GM18868 (cell line): ENCODE data around the gene NPTX2.

Experiments
- ATAC-seq: cut with Tn5 transposase; IDR thresholded peaks from one replicate; pipeline ENCODE4 v1.9.1; 2021; ENCODE audit warnings: mild to moderate bottlenecking, moderate library complexity; ENCODE audit not compliant: unreplicated experiment

NPTX2 gene

GRCh38 chr7:98617960-98618418 is 904 bp downstream of the NPTX2 start:
- ATAC-seq, result no peak

DNA sequence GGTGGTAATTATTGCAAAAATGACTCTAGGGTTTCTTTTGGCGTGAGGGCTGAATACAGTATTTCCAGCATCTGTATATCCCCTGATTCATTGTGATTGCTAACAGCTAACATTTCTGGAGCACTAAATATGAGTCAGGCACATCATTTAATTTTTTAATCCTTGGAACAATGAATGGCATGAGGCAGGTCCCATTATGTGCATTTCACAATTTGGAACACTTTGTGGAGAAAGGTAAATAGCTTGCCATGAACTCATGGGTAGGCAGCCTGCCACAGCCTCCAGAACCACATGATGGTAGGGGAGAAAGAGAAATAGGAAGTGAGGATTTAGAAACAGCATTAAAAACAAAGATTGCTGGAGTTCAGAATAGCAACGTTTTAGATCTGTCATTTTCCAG is 1.7 kb downstream of the NPTX2 start:
- ATAC-seq, result no peak

GRCh38 chr7:98619450-98620321 is 2.6 kb downstream of the NPTX2 start:
- no peak for ATAC-seq

GRCh38 chr7:98621573-98622482 is 4.7 kb downstream of the NPTX2 start:
- ATAC-seq, result no peak

GRCh38 chr7:98622926-98623325 is 5.8 kb downstream of the NPTX2 start:
- ATAC-seq, result no peak

DNA sequence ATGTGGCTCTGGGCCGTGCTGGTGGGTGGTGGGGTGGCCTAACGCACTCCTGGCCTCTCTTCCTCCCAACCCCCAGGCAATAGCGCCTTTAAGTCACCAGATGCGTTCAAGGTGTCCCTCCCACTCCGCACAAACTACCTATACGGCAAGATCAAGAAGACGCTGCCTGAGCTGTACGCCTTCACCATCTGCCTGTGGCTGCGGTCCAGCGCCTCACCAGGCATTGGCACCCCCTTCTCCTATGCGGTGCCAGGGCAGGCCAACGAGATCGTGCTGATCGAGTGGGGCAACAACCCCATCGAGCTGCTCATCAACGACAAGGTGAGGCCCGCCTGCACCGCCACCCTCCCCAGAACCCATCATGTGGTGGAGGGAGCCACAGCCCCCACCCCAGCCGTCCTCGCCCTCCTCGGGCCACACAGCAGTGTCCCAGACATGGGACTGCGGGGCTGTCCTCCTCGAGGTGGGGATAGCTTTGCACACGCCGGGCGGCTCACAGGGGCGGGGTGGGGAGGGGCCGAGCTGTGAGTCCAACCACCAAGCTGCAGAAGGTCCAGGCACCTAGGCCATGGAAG is 7.8 kb downstream of the NPTX2 start:
- no peak for ATAC-seq

DNA sequence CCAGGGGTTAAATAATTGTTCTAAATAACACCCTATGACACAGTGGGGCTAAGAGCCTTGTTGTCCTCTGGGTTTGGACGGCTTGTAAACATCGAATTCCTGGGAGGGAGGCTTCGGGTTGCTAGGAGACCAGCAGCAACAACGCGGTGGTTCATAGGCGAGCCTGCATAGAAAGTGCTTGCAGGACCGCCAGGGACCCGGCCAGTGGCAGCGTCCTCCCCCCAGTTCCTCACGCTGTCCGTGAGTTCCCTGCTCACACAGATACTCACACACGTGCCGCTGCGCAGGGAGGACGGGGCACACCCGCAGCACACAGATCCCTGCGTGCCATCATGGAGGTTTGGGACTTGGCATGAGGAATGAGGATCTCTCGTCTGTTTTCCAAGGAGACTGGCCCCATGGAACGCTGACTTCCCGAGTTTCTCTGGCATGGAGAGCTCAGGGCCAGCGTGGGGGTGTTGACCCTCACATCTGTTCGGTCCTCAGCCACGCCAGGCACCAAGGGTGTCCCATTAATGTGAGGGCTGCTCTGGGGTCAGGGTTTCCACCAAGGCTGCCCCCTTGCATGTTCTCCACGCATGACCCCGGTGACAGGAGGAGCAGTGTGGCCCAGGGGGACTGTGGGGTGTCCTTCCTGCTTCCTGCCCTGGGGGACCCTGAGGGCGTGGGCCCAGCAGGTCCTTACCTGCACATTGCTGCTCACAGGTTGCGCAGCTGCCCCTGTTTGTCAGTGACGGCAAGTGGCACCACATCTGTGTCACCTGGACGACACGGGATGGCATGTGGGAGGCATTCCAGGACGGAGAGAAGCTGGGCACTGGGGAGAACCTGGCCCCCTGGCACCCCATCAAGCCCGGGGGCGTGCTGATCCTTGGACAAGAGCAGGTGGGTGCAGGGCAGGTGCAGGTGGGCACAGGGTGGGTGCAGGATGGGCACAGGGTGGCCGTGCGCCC is 9.7 kb downstream of the NPTX2 start:
- no peak for ATAC-seq

GRCh38 chr7:98627413-98627790 is 10.3 kb downstream of the NPTX2 start:
- ATAC-seq, result no peak

GRCh38 chr7:98628418-98628817 is 11.3 kb downstream of the NPTX2 start:
- ATAC-seq, result no peak

DNA sequence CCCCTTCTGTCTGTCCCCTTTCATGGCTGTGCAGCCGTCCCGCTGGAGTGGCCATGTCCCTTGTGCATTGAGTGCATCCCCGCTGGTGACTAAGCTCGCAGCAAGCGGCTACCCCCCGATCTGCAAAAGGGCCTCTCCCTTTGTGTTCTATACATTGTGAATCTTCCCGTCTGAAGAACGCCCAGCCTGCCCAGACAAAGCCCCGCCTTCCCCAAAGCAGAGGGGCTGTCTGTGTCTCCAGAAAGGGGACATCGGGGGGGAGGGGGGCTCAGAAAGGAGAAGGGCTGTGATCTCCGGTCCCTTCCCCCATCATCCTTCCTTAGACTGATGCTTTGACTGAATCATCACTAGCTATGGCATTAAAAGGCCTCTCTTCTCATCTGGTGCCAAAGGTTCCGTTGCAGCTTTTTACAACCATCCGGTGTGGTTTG is 11.9 kb downstream of the NPTX2 start:
- no peak for ATAC-seq

DNA sequence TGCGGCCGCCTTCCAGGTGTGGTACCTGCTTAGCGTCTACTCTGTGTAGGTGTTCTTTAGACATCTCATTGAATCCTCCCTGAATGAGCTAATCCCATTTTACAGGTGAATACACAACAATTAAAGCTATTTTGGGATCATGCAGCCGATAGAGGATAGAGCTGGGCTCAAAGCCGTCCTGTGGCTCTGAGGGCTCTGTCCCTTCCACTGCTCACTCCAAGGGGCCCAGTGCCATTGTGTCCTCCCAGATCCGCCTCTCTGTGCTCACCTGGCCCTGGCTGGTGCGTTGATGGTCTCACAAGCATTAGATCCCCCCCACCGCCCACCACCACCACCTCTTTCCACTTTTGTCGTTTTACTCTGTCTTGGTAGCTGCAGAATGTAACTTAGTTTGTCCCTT is 13.1 kb downstream of the NPTX2 start:
- ATAC-seq, result no peak

- ATAC-seq, result no peak
These were observed 13.7 kb downstream of the NPTX2 start for GRCh38 chr7:98630770-98631169.

DNA sequence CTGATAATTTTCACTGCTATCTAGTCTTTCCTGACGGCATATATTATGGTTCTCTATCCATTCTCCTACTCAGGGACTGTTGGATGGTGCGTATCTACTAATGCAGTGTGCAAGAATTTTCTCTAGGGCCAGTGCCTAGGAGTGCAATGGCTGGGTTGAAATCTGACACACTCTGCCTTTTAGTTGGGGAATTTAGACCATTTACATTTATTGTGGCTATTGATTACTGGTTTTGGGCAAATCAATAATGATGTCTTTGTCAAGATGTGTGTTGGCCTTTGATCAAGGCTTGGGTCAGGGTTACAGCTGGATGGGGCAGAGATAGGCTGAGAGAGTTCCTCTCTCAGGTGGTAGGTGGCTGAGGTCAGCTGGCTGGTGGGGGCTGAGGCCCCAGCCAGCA is 21.8 kb downstream of the NPTX2 start:
- ATAC-seq, result no peak

- ATAC-seq, result no peak
These were observed 23.3 kb downstream of the NPTX2 start for GRCh38 chr7:98640375-98640774.

DNA sequence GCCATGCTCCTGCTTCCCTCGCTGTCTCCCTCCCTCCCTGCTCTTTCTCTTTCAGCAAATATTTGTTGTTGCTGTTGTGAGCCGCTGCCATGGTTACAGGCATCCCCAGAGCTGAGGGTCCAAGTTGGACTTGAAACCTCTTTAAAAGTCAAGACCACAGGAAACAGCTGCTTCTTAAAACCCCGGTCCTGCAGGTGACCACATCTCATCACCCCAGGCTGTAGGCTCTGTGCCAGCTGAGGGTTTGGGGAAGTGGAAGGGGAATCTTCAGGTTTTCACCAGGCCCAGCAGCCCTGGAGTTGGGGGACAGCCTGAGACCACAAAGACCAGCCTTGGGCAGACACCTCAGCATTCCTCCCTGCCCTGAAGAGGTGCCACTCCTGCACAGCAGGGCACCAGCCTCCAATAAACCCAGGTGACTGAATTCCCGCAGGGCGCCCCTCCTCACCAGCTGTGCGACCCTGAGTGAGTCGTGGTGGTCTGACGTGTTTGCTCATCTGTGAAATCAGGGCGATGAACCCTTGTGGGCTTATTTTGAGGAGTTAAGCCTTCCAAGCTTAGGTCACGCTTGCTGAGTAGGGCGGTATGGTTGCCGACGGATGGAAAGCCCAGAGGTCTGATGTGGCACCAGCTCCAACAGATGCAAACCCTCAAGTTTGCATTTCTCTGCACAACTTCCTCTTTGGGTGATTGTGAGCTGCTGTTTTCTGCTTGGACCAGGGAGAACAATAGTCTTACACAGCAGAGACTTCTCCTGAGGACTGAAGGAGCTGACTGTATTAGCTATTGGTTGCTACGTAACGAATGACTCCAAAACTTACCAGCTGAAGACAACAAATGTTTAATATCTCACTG is 24.8 kb downstream of the NPTX2 start:
- peak; percentile 79 for ATAC-seq

DNA sequence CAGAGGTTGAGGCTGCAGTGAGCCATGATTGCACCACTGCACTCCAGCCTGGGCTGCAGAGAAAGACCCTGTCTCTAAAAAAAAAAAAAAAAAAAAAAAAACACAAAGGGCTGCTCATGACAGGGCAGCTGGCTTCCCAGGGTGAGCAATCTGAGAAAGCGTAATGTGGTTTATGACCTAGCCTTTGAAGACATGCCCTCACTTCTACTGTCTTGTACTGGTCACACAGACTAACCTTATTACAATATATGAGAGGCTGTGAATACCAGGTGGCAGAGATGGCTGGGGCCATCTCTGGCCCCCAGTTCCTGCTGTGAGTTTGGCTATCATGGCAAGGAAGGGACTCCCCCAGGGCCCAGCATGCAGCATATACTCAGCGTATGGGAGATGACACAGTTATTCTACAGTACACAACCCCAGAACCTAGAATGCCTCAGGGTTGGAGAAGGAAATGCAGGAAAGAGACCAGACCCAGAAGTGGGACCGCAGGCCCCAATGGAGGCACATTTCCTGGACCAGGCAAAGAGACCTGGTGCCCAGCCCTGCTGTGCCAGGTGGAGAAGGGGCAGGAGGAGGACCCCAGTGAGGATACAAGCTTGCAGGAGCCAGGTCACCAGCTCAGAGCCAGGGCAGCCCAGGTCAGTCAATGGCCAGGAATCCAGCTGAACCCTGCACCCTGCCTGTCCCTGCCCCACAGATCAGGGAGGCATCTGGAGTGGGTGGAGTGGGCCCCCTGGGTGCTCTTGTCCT is 26.3 kb downstream of the NPTX2 start:
- ATAC-seq, result no peak

DNA sequence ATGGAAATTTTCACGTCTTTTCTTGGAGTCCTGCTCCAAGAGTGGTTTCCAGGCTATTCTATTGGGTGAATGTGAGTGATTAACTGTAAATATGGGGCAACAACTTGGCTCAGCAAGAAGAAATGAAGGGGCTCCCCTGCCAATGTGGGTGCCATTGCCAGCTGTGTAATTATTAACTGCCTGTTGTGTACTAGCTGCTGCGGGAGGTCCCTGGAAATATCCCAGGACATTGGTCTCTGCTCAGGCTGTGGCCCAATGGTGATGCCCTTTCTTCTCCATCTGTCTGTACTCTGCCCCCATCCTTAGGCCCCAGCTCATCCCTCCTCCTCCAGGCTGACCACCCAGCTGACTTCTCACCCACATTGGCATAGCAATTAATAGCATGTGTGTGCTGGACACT is 29.4 kb downstream of the NPTX2 start:
- ATAC-seq, result no peak

DNA sequence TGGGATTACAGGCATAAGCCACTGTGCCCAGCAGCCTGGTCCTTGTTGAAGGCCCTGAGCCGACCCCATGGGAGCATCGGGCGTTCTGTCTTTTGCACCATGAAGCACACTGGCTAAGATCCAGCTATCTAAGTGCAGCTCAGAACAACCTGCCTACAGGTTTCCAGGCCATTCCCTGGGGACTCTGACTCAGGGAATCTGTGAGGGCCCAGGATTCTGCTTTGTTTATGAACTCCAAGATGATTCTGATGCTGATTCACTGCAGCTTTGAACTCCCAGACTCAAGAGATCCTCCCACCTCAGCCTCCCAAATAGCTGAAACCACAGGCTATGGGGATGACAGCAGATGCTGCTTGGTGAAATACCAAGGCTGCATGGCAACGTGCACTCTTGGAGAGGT is 30.2 kb downstream of the NPTX2 start:
- ATAC-seq, result no peak

- ATAC-seq, result no peak
These were observed 34.7 kb downstream of the NPTX2 start for GRCh38 chr7:98651760-98652159.
